ENCODE data around the gene C14orf180.

C14orf180 gene

DNA sequence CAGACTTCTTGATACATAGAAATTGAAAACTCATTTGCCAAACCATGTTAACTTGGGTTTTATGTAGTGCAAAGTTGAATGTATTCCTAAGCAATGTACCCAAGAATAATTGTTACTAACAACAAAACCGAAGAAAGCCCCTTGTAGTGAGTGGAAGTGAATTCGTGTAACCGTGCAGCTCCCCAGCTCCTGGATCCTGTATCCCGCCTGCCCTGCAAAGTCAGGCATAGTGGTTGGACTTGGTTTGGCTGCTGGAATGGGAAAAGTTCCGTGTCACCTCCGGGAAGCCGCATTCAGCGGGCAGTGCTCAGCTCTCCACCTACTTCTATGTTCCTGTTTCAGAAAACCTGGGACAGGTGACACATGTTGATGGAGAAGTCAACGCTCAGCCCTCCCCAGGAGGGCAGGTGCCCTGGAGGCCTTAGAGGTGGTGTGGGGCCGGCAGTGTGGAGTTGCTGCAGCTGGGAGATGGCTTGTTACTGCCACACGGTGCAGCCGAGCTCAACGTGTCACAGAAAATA is 29.2 kb upstream of the C14orf180 start:
- DNase-seq = no peak

DNA sequence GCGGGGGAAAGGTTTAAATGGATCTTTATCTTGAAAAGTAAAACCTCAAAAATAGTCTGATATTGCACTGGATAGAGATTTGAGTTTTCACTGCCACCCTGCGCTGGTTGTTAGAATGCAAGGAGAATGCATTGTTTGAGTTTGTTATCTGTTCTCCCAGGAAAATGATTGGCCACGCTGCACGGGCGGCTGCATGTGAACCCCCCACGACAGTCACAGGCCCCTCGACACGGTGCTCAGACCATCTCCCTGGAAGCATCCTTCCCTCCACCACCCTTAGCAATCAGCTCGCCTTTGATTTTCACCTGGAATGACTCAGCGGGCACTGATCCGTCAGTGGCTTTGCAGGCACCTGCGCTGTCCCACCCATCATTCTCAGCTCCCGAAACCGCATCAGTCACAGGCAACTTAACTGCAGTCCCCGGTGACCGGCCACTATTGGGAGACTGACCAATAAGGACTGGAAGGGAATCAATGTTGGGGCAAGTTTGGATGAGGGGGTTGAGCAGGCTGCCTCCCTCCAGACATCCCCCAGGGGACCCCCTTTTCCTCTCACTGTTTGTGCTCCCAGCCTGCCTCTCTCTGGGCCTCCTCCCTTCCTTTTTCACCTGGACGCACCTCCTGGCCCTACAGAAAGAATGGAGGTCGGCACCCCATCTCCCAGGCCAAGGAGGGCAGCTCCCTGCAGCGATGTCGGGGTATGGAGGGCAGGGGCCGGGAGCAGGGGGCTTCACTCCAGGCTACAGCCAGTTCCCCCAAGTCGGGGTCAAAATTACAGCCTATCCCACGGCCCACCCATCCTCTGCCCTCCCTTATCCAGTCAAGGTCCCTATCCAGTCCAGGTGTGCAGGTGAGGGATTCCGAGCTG is 28.5 kb upstream of the C14orf180 start:
- no peak for DNase-seq

DNA sequence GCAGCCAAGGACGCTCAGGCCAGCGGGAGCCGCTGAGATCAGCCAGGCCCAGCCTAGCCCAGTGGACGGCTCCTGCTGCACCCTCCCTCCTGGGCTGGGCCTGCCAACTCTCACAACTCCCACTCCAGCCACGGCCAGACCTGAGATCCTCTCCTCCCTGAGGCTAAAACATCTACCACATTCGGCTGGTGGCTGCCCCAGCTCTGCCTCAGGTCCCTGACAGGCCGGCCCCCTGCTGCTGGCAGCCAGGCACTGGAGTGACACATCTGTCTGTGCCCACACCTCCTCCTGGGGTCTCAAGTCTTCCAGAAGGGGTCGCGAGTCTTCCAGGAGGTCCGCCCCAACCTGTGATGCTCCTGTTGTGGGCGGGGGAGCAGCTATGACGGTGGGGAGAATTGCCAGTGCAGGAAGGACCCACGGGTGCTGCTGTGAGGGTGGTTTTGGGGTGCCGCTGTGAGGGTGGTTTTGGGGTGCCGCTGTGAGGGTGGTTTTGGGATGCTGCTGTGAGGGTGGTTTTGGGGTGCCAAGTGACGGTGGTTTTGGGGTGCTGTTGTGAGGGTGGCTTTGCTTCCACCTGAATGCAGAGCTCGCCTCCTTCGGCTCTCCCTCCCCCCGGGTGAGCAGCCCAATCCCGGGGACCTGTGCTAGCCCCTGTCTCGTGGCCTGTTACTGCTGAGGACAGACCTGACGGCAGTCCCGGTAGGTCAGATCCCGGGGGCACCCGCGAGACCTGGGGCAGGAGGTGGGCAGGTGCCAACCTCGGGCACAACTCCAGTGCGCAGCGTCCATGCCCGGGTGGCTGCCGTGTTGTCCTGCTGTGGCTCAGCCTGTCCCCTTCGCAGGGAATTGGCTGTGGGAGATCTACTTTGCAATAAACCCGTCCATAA is 27.5 kb upstream of the C14orf180 start:
- peak; percentile 7 for DNase-seq

DNA sequence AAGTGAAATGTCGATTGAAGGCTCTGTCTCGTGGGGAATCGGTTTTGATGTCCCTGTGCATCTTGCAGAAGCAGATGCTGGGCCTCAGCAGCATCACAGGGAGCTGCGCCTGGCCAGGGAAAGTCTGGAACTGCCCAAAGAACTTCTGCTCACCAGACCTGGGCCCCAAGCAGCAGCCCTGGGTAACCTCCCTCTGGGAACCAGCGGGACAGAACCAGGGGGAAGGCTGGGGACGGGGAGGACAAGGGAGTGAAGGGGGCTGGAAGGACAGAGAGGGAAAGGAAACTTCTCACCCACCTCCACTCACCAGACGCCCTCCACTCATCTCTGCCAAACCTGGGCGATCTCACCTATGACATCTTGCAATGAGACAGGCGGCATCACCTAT is 26.8 kb upstream of the C14orf180 start:
- peak; percentile 0 for DNase-seq

DNA sequence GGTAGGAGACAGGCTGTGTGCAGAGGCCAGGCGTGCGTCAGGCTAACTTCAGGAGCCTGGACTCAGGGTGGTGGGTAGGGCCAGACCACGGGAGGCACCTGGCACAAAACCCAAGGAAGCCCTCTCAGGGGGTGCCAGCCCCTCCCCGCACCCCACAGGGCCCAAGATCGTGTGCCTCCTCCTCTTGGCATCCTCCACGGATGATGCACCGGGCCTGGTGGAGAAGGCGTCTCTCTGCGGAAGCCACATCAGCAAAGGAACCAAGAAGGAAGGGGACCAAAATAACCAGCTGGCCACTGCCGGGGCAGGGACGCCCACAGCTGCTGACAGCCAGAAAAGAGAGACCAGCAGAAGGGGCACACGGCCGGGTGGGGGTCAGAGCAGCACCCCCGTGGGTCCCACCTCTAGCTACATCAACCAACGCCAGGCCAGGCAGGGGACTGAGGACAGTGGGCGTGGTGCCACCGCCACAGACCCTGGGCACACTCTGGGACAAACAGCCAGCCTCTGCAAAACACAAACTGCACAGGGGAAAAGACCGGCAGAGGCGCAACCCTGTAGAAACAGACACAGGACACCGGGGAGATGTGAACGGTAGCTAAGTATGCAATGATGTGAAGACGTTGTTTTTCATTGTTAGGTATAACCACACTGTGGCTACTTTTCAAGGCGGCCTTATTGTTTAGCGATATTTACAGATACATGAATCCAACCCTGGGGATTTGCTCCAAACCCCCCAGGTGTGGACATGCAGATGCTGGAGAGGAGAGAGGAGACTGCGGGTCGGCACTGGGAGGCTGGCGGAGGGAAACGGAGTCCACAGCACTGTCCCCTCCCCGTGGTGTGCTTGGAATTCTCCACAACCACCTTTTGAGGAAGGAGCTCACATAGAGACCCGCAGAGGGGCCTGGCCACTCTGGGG is 26.1 kb upstream of the C14orf180 start:
- peak; percentile 5 for DNase-seq

DNA sequence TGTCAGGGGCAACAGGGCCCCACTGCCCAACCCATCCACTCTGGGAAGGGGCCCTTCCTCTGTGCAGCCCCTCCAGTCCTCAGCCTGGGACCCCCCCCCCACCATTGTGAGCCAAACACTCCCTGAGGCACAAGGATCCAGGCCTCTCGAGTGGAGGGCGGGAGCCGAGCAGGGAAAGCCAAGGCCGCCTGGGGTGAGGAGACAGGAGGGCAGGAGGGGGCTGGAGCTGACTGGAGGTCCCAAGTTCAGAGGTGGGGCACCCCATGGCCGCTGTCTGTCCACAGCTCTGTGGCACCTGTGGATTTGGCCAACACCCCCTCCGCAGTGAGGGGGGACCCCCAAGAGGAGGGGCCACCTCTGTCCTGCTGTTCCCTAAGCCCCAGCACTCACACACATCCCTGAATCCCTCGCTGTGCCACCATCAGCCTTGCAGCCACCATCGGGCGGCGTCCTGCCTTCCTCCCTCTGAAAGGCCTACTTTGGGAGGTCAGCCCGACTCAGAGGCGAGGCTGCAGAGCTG is 25.4 kb upstream of the C14orf180 start:
- peak; percentile 6 for DNase-seq

DNA sequence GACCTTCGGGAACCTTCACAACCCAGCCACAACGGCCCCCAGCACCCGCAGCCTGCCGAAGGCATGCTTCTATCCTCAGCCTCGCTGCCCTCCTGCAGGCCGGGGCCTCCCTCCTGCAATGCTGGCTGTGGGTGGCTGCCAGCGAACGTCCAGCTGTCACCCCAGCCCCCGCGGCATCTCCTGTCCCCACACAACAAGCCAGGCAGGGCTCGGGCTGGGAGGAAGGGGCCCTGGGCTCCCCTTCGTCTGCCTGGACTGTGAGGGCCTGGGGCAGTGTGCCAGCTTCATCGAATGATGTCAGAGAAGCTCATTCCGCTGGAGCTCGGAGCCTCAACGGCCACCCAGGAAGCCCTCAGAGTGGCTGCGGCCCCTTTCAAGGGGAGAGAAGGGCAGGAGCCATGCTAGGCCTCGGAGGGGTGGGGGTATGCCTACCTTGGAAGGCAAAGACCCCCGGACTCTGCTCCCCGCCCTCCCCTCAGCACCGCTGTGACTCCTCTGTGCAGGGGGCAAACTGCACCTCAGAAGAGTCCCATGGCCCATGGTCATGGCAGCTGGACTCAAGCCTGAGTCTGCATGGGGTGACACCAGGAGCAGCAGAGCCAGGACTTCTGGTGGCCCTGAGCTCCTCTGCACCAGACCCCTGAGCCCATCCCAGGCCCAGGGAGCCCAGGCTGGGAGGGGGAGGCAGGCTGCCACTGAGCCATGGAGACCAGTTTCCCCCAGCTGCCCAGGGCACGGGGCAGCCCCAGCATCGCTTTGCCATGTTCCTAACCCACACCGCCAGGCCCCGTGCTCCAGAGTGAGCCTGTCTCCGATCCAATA is 24.7 kb upstream of the C14orf180 start:
- DNase-seq = peak; percentile 7

DNA sequence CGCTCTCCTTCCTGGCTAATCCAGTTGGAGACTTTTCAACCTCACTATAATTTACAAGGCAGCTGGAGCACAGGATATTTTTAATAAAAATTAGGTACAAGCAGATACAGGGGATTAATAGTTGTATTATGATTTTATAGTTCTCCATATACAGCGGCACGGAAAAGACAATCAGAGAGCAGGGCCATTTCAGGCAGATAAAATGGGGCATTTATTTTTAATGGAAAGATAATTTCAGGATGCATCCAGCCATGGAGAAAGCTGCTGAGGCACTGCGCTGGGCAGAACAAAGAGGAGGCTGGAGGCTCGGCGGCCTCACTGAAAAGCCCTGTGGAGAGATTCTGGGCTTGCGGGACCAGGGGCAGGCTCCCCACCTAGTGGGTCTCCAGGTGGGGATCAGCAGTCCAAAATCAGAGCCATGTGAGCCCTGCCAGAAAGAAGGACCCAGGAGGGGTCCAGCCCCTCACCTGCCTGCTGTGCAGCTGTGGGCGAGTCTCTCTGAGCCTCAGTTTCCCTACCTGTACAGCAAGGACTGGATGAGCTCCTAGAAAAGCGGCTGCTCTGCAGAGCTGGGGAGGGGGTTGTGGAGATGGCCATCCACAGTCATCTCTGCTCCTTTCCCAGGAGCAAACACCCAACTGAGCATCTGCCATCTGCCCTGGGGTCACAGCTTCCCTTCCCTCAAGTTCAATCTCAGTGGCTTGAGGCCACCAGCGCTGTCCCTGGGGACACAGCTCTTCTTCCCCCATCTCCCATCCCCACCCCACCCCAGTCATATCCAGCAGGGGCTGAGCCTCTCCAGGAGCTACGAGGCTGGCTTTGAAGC is 23.9 kb upstream of the C14orf180 start:
- DNase-seq = peak; percentile 3

DNA sequence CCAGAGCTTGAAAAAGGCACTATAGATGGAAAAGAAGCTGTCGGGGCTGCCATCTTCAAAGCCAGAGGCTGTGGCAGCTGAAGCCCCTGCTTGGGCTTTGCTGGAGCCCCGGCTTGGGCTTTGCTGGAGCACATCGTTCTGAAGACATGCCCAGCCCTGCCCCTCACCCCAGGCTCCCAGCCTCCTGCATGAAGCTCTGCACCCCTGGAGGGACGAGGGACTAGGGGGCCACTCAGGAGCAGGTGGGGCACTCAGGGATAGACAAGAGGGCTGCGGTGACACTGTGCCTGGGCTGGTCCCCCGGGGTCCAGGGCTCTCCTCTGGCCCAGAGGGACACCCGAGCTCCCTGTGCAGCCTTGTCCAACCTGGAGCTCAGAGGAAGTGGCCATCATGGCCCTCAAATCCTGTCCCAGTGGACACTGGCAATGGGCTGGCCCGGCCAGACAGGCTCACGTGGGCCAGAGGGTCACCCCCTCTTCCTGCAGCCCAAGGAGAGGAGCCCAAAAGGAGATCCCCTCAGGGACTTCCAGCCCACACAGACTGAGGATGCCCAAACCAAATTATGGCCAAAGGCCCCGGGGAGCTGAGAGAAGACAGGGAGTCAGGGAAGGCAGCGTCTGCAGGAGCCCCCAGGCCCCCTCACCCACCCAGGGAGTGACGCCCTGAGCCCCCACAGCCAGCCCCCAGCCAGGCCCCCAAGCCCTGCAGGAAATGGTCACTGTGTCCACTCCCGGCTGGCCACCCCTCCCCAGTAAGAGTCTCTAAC is 23.1 kb upstream of the C14orf180 start:
- peak; percentile 8 for DNase-seq

DNA sequence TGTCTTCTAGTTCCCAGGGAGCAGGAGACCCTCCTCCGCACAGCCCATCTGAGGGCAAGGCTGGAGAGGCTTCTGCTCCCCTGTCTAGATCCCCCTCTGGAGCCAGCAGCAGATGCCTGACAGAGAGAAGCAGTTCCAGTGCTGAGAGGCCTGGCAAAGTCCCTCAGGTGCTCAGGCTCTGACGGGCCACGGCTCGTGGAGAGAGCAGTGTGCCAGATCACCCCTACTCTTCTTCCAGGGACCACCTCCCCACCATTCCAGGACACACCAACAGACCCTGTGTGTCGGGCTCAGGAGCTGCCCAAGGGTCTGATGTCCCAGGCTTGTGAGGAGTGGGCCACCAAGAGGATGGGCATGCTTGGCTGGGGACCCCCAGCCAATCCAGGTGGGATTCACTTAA is 22.5 kb upstream of the C14orf180 start:
- peak; percentile 6 for DNase-seq

DNA sequence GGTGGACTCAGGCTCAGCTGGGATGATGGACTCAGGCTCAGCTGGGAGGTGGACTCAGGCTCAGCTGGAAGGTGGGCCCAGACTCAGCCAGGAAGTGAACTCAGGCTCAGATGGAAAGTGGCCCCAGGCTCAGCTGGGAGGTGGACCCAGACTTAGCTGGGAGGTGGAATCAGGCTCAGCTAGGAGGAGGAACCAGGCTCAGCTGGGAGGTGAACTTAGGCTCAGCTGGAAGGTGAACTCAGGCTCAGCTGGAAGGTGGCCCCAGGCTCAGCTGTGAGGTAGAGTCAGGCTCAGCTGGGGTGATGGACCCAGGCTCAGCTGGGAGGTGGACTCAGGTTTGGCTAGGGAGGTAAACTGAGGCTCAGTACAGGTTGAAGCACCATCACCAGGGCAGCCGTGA is 21.8 kb upstream of the C14orf180 start:
- DNase-seq = no peak

DNA sequence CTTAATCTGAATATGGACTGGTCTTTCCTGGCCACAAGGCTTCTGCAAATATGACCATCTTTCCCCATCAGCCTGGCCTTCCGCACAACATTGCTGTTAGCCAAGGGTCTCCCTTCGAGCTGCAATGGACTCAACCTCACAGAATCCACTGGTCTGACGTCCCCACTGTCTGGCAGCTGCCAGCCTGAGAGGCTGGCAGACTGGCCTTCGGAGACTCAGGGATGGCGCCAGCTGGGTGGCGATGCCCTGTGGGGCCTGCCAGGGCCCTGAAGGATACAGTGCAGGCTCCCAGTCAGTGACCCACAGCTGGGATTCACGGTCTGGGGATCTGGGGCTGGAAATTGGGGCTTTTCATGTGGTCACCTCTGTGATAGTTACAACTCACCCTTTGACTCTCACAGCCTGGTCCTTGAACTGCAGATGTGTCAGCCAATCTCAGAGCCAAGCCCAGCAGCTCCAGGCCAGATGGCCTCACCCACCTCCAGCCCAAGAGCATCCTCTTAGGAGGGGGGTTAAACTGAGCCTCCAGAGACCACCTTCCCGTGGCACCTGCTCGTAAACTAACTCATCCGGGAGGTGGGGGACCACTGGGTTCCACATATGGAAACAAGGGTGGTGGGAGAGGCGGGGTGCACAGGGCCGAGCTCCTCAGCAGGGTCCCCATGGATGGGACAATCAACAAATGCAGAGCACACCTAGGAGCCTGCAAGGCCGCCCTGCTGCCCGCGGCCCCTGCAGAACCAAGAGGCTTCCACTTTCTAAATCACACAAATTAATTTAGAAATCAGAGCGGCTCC is 21.1 kb upstream of the C14orf180 start:
- no peak for DNase-seq

DNA sequence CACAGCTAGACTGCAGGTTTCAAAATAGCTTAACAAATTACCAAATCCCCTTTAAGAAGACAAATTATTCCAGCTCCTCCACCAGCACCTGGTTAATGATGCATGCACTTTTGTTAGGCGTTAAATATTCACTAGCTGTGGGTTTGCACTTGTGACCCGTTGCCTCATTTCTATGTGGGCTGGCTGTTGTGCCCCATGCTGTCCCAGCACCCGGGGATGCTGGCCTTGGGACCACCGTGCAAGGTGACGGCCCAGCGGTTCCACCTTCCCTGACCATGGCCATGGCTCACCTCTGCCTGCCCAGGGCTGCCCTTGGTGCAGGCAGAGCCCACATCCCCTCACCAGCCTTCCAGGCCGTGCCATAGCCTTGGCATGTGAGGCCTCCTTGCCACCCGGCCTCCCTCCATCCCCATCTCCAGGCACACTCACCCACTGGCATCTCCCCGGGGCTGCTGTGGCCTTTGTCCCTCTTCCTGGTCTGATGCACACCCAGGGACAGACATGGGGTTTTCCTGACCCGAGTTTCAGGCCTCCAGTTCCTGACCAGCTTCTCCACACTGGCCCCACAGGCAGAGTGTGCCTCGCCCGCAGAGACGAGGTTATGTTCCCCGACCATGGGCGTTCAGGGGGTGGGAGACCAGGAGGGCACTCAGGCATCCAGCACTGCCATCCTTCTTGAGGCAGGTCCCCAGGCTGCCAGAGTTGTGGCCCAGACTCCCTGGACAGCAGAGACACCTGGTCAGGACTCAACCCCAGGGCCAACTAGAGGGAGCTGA is 20.3 kb upstream of the C14orf180 start:
- no peak for DNase-seq

DNA sequence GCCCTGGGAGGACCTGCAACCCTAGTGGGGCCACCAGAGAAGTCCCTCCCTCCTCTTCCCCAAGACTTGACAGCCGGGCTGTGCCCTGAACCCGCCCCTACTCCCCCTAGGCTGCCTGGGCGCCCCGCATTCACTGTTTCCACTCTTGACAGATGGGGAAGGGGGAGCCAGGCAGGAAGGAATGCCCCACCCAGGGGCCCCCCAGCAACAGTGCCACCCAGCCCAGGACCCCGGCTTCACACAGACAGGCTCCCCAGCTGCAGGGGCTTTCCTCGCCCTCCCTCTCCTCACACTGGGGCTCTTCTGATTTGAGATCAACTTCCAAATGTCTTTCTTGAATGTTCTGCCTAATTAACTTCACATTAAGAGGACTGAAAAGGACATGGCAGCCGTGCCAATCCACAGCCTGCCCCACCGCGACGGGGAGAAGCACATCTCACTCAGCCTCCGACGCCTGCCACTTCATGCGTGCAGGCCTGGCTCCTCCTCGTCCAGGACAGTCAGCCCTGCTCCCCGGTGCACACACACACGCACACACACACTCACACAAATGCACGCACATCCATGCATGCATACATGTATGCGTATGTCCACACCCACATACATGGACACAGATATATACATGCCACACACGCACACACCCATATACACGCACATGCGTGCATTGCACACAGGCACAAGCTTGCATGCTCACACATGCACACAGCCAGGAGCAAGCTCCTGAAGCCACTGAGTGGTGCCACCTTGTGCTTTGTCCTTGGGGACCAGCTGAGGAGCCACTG is 19.6 kb upstream of the C14orf180 start:
- DNase-seq = no peak

DNA sequence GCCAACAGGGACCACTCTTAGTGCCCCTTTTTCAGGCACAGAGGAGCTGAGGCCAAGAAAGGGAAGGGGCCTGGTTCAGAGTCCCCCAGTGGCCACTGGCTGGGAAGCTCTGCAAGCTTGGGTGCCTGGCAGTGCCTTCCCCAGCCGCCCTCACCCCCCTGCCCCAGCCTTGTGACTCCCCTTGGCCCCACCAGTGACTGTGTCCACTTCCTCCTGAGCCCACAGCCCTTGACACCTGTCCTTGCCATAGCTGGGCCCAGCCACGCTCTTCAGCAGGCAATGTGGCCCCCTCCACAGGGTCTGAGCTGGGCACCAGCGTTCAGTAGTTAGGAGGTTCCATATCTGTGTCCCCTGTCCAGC is 19.0 kb upstream of the C14orf180 start:
- no peak for DNase-seq

DNA sequence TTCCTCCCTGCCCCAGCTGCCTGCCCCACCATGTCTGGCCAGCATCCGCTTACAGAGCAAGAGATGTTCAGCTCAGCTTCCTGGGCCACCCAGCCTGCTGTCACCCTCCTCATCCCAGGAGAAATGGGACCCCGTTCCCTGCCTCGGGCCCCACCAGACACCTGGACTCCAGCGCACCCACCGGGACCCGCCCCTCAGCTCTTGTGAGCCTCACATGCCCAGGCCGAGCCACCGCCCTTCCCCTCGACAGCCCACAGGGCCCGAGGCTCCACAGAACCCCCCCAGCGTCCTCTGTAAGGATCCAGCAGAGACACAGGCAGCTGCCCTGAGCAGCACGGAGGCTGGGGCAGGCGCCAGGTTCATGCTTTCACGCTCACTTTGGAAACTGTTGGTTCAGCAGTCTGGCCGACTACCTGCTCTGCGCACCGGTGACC is 18.4 kb upstream of the C14orf180 start:
- no peak for DNase-seq

Data from activated naive CD4-positive, alpha-beta T cell treated with anti-CD3 and anti-CD28 coated beads, Interleukin-2, amount 50 U/mL, for 16 hours (primary cell).